Measurements from ENCODE around the gene C20orf202. TPM values are rescaled to one million over a fixed set of nuclear protein-coding genes. Genes with fewer than 3 reads are reported as not detected.

The C20orf202 gene
- total RNA-seq, 2 donors from 2014 or later: not detected

- Histone ChIP-seq H3K4me3 (ENCODE audit: low read length) (no peak overlapping the region), H3K36me3 (ENCODE audit: control insufficient read depth, insufficient read depth, low read length) (no peaks in the 10 kb centered on the region), H3K9me3 (ENCODE audit: control insufficient read depth, low read length) (peaks cover 8% of the 10 kb centered on the region), H3K27ac (ENCODE audit: low read depth, low read length) (no peak overlapping the region), H3K27me3 (ENCODE audit: control insufficient read depth, insufficient read depth, low read length, poor library complexity, severe bottlenecking) (no peaks in the 10 kb centered on the region), H3K4me1 (ENCODE audit: control insufficient read depth, insufficient read depth, low read length) (no peaks in the 10 kb centered on the region), H3K9ac (ENCODE audit: extremely low read depth, low read length, poor library complexity, severe bottlenecking) (no peak overlapping the region)
- H3K27me3 Mint-ChIP-seq (ENCODE audit: insufficient read depth): peaks cover 30% of the 10 kb centered on the region
- H3K9me3 Mint-ChIP-seq: no peaks in the 10 kb centered on the region
- WGBS, 2 experiments (ENCODE audit: insufficient coverage in 1 of 2, insufficient read length in 1 of 2): 85 to 90% methylated on average over 2 of the region's 2 CpGs
- no peak overlapping the region for H3K27ac Mint-ChIP-seq
- H3K36me3 Mint-ChIP-seq (ENCODE audit: low read depth): no peaks in the 10 kb centered on the region
- no peaks in the 10 kb centered on the region for H3K4me1 Mint-ChIP-seq
- no peak for DNase-seq
- TF ChIP-seq CTCF (conservative IDR thresholded peaks at IDR 0.05): no peak
- H3K4me3 Mint-ChIP-seq: no peak overlapping the region
These were observed 51.0 kb downstream of the C20orf202 start for GRCh38 chr20:1254254-1254653.

GRCh38 chr20:1255675-1256074, 52.4 kb downstream of the C20orf202 start:
- H3K9ac ChIP-seq (ENCODE audit: extremely low read depth, low read length, poor library complexity, severe bottlenecking): no peak overlapping the region
- Mint-ChIP-seq H3K27ac (no peak overlapping the region), H3K36me3 (ENCODE audit: low read depth) (no peaks in the 10 kb centered on the region), H3K27me3 (ENCODE audit: insufficient read depth) (peaks cover 30% of the 10 kb centered on the region), H3K4me1 (no peaks in the 10 kb centered on the region), H3K9me3 (no peaks in the 10 kb centered on the region), H3K4me3 (no peak overlapping the region)
- H3K27ac ChIP-seq (ENCODE audit: low read depth, low read length): no peak overlapping the region
- H3K36me3 ChIP-seq (ENCODE audit: control insufficient read depth, insufficient read depth, low read length): no peaks in the 10 kb centered on the region
- 90 to 100% methylated on average over 2 of the region's 2 CpGs for WGBS, 2 experiments (ENCODE audit: insufficient coverage in 1 of 2, insufficient read length in 1 of 2)
- H3K27me3 ChIP-seq (ENCODE audit: control insufficient read depth, insufficient read depth, low read length, poor library complexity, severe bottlenecking): no peaks in the 10 kb centered on the region
- no peak overlapping the region for H3K4me3 ChIP-seq (ENCODE audit: low read length)
- DNase-seq: no peak
- no peaks in the 10 kb centered on the region for H3K4me1 ChIP-seq (ENCODE audit: control insufficient read depth, insufficient read depth, low read length)
- TF ChIP-seq CTCF (conservative IDR thresholded peaks at IDR 0.05): no peak
- H3K9me3 ChIP-seq (ENCODE audit: control insufficient read depth, low read length): peaks cover 8% of the 10 kb centered on the region

Other genes starting within 250 kb of the C20orf202 start
- 1 to 10 TPM; 3.8 to 7.6 TPM for gene RSPO4, start 201.1 kb upstream of the C20orf202 start, total RNA-seq
- 10 to 100 TPM; 72.5 to 84.7 TPM for gene PSMF1, start 84.9 kb upstream of the C20orf202 start, total RNA-seq
- gene TMEM74B, start 18.5 kb upstream of the C20orf202 start, total RNA-seq: 1 to 10 TPM; 3.1 to 4.3 TPM
- gene RAD21L1, start 22.6 kb downstream of the C20orf202 start, total RNA-seq: 1 to 10 TPM in 1 of 2 donors, not detected in 1; 1.4 TPM
- gene SNPH, start 62.8 kb downstream of the C20orf202 start, total RNA-seq: 1 to 10 TPM; 2.2 to 4.9 TPM
- gene SDCBP2, start 125.7 kb downstream of the C20orf202 start, total RNA-seq: 1 to 10 TPM; 1.5 to 5.1 TPM
- gene FKBP1A, start 189.6 kb downstream of the C20orf202 start, total RNA-seq: 100 to 1,000 TPM; 181 to 185 TPM

Data from endodermal cell (in vitro differentiated cells).